Mucosa of descending colon (tissue), 3 donors: ENCODE measurements around the gene EMP3. TPM values are rescaled to one million over a fixed set of nuclear protein-coding genes. Genes with fewer than 3 reads are reported as not detected.
A peak's percentile ranks its signal among the peaks of the same experiment; 100 is the strongest.
"Not testable (repeated sequence)": the region's sequence is repeated elsewhere in the genome, so short reads cannot be mapped to it uniquely, and the experiment has no call there.

Experiments used
- ATAC-seq: fragments of 200-7000 bp; cut with Tn5 transposase; one replicate; pipeline ENCODE4 v1.9.1; 2020; ENCODE audit warnings: mild to moderate bottlenecking, moderate library complexity
- DNase-seq, 3 donors: peaks; one replicate each; pipeline ENCODE4 v3.0.0-alpha.2; 2020
- H3K36me3 ChIP-seq: fragments of 200-600 bp; one replicate; pipeline ENCODE4 v1.8.0; 2021; ENCODE audit warnings: low read depth, mild to moderate bottlenecking
- H3K4me1 ChIP-seq: fragments of 200-600 bp; one replicate; pipeline ENCODE4 v1.8.0; 2021; ENCODE audit warnings: low read depth, mild to moderate bottlenecking
- H3K4me3 ChIP-seq: fragments of 200-600 bp; one replicate; pipeline ENCODE4 v1.8.0; 2021; ENCODE audit warnings: mild to moderate bottlenecking
- H3K9me3 ChIP-seq: fragments of 200-600 bp; one replicate; pipeline ENCODE4 v1.8.0; 2021; ENCODE audit warnings: mild to moderate bottlenecking
- intact Hi-C, 2 donors: fragments of 100-400 bp; cut with DNase I in 1 of 2; cut with micrococcal nuclease in 1 of 2; formaldehyde crosslinking; loops; one replicate each; pipeline versions ENCODE4 v1.11.0 to v1.11.1; 2022; cut with DNase I, micrococcal nuclease
- total RNA-seq, 3 donors: library from RNA; stranded (reverse); fragmentation: NEBNext Ultra II Directional in 2 of 3; extraction: Animal tissue kit (Norgen Biotek cat#: 25700) in 2 of 3; gene quantifications; one replicate each; pipeline versions ENCODE4 v1.2.1 to v1.2.4, GENCODE V29; 2021 to 2023
- TF ChIP-seq, protein P1 (sequence below): fragments of 200-600 bp; IDR thresholded peaks from one replicate; pipeline ENCODE4 v1.8.0; 2022; ENCODE audit warnings: antibody characterized with exemption, mild to moderate bottlenecking
- donor health status: DM: no; HTN: no; CAD: no; lungs with moderate emphysema.
- donor health status: DM: no; HTN: no; CAD: no.
- donor health status: DM: no; HTN: yes; CAD: no.

The EMP3 gene
- total RNA-seq, 3 donors from 2014 or later = 10.3 to 109 (median 36.2) TPM

GRCh38 chr19:48290401-48290770 is 35.0 kb upstream of the EMP3 start:
- H3K4me1 ChIP-seq = peaks cover 7% of the 10 kb centered on the region
- intact Hi-C loops = no loop called here
- no peaks in the 10 kb centered on the region for H3K36me3 ChIP-seq
- ATAC-seq = peak; percentile 21
- no peak overlapping the region for H3K4me3 ChIP-seq
- TF ChIP-seq, protein P1, sequence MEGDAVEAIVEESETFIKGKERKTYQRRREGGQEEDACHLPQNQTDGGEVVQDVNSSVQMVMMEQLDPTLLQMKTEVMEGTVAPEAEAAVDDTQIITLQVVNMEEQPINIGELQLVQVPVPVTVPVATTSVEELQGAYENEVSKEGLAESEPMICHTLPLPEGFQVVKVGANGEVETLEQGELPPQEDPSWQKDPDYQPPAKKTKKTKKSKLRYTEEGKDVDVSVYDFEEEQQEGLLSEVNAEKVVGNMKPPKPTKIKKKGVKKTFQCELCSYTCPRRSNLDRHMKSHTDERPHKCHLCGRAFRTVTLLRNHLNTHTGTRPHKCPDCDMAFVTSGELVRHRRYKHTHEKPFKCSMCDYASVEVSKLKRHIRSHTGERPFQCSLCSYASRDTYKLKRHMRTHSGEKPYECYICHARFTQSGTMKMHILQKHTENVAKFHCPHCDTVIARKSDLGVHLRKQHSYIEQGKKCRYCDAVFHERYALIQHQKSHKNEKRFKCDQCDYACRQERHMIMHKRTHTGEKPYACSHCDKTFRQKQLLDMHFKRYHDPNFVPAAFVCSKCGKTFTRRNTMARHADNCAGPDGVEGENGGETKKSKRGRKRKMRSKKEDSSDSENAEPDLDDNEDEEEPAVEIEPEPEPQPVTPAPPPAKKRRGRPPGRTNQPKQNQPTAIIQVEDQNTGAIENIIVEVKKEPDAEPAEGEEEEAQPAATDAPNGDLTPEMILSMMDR = no peak
- H3K9me3 ChIP-seq = no peaks in the 10 kb centered on the region
- no peak for DNase-seq

DNA sequence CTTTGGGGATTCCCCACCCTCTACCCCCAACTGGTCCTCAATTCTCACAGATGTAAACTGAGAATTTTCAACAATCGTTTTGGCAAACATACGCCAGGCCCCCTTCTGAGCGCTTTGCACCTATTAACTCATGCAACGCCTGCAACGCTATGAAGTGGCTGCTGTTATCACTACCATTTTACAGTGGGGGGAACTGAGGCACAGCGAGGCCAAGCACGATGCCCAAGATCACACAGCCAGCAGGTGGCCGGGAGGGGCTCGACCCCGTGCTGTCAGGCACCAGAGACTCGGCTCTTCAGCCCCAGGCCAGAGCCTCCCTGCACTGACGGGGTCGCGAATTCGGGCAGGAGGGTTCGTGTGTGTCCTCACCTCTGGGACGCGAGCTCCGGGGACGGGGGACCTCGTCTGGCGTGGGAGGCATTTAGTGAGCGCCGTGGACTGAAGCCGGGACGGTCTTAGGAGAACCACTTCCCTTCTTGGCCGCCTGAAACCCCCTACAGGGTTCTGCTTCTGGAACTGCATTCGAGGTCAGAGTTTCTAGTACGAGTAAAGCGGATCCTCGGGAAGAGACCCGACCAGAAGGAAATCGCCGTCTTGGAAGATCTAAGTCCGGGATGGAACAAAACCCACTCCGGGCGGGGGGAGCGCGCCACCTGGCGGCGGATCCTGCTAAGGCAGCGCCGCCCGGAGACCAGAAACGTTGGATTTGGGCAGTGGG is 34.4 kb upstream of the EMP3 start:
- intact Hi-C loops = no loop called here
- DNase-seq (peak; percentile 65 to 81 (median 80)), ATAC-seq (peak; percentile 89)
- TF ChIP-seq, protein P1 = peak; percentile 94
- Histone ChIP-seq H3K4me1 (peaks cover 7% of the 10 kb centered on the region), H3K36me3 (no peaks in the 10 kb centered on the region), H3K9me3 (no peaks in the 10 kb centered on the region), H3K4me3 (no peak overlapping the region)

DNA sequence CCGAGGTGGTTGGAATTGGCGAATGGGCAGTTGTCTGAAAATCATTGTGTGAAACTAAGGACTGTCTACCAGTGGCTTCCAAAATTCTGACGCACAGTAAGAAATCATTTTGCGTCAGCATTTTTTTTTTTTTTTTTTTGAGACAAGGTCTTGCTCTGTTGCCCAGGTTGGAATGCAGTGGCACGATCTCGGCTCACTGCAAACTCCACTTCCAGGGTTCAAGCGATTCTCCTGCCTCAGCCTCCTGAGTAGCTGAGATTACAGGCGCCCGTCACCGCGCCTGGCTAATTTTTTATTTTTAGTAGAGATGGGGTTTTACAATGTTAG is 33.9 kb upstream of the EMP3 start:
- ATAC-seq, intact Hi-C loops: not testable (repeated sequence)

DNA sequence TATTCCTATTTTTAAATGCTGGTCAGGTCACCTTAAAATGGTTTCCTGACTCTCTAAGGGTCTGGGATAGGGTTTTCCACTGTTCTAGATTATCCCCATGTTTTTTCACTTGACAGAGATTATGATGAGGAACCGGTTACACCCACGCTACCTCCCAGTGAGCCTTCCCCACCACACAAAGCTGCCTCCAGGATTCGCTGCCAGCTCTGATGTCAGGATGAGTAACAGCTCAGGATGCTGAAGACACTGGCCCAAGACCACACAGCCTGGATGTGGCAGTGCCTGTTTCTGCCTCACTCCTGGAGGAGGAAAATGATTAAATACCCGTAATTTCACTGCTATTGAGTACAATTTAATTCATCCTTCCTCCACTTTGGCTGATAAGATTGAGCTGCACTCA is 32.6 kb upstream of the EMP3 start:
- ATAC-seq (no peak), DNase-seq (no peak)
- no peaks in the 10 kb centered on the region for H3K9me3 ChIP-seq
- H3K4me1 ChIP-seq = peaks cover 7% of the 10 kb centered on the region
- TF ChIP-seq, protein P1 = no peak
- intact Hi-C loops = no loop called here
- no peaks in the 10 kb centered on the region for H3K36me3 ChIP-seq
- H3K4me3 ChIP-seq = no peak overlapping the region

More for the DNA sequence above, 33.9 kb upstream of the EMP3 start:
- DNase-seq, H3K4me3 ChIP-seq, H3K4me1 ChIP-seq, H3K9me3 ChIP-seq, H3K36me3 ChIP-seq: not testable (repeated sequence)

DNA sequence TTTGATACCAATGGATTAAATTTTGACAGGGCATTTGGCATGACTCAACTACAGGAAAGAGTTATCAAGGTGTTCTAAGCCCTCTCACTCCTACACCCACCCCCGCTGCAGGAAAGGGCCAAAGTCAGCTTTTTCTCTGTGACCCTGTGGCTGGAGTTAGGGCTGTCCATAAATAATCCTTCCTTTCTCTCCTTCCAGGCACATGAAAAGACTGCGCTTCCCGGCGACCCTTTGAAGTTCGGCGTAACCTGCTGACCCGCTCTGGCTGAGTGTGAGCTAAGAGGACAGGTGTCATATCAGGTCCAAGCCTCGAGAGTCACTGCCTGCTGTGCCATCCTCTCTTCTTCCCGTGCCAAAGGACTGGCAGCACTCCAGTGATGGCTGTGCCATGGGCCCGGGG is 29.9 kb upstream of the EMP3 start:
- no peaks in the 10 kb centered on the region for H3K36me3 ChIP-seq
- H3K4me1 ChIP-seq = peaks cover 7% of the 10 kb centered on the region
- DNase-seq = no peak
- TF ChIP-seq, protein P1 = no peak
- intact Hi-C loops = no loop called here
- H3K4me3 ChIP-seq = no peak overlapping the region
- no peak for ATAC-seq
- H3K9me3 ChIP-seq = no peaks in the 10 kb centered on the region

GRCh38 chr19:48296963-48297734 is 28.2 kb upstream of the EMP3 start:
- DNase-seq (no peak), ATAC-seq (no peak)
- Histone ChIP-seq H3K9me3 (no peaks in the 10 kb centered on the region), H3K4me3 (no peak overlapping the region), H3K36me3 (no peaks in the 10 kb centered on the region), H3K4me1 (no peaks in the 10 kb centered on the region)
- intact Hi-C loops = no loop called here
- TF ChIP-seq, protein P1 = no peak
